Measurements from ENCODE around the gene ZNF764.
"Not testable (repeated sequence)": the region's sequence is repeated elsewhere in the genome, so short reads cannot be mapped to it uniquely, and the experiment has no call there.

ZNF764 gene

GRCh38 chr16:30548416-30549253, 9.5 kb downstream of the ZNF764 start:
- DNase-seq (ENCODE audit: low read depth in 3 of 3): no peak

GRCh38 chr16:30546115-30546514, 12.1 kb downstream of the ZNF764 start:
- no peak for DNase-seq (ENCODE audit: low read depth in 3 of 3)

DNA sequence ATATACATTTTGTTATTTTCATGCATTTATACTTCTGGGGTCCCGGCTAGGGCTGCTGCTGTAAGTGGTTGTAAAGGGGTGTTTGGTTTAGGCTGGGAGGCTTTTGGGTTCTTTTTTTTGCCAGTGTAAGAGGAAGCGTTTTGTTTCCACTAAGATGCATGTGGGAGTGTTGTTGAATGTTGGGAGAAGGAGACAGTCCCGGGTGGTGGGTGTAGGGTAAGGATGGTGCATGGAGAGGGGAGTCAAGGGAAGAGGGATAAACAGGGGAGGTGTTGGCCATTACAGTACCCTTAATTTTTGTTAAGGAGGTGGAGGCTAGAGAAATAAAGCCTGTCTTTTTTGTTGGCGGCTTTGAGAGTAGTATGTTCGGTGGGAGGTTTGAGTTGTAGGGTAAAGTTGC, 15.1 kb downstream of the ZNF764 start:
- DNase-seq (ENCODE audit: low read depth in 3 of 3): no peak

DNA sequence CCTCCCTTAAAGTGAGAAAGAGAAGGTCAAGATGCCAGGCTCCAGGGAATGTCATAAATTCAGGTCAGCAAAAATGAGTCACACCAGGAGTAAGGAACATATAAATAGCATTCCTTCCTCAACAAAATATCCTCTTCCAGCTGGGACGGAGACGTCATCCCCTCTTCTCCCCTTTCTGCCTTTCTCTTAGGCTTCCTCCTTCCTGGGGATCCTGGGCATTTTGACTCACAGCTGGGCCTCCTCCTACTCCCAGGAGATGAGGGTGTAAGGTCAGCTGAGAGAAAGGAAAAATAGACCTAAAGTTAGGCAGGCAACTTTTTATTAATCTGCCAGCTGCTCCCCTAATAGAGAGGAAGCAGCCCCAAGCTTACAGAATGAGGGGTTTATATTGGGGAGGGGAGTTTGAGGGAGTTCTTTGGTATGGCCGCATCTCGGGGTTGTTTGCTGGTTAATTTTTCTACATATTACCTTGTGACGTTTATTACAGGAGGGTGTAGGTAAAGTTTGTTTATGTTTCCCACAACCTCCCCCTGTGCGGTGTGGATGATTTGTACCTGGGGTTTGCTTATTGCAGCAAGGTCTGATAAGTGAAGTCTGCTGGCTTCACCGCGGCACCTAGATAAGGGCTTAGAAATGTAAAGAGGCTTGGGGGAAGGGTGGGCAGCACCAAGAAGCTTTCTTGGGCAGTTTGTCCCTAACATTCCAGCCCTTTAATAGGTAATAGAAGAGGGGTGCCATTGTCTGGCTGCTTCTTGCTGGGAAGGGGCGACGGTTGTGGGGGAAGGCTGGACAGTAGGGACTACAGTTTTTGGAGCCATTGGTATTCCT, 16.5 kb downstream of the ZNF764 start:
- no peak for DNase-seq (ENCODE audit: low read depth in 3 of 3)

- DNase-seq (ENCODE audit: low read depth in 3 of 3): not testable (repeated sequence)
Observed at GRCh38 chr16:30540916-30541464, 17.2 kb downstream of the ZNF764 start.

DNA sequence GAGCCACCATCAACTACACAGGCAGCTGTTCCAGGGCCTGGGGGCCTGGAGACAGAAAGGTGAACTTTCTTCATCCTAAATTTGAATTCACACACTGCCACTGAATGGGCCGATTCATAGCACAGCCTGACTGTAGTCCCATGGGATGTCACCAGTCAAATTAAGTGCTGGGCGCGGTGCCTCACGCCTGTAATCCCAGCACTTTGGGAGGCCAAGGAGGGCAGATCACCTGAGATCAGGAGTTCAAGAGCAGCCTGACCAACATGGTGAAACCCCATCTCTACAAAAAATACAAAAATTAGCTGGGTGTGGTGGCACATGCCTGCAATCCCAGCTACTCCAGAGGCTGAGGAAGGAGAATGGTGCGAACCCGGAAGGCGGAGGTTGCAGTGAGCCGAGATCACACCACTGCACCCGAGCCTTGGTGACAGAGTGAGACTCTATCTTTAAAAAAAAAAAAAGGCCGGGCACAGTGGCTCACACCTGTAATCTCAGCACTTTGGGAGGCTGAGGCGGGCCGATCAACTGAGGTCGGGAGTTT, 18.1 kb downstream of the ZNF764 start:
- DNase-seq (ENCODE audit: low read depth in 3 of 3): not testable (repeated sequence)

- no peak for DNase-seq (ENCODE audit: low read depth in 3 of 3)
Observed at GRCh38 chr16:30539000-30539964, 18.9 kb downstream of the ZNF764 start.

- DNase-seq (ENCODE audit: low read depth in 3 of 3): not testable (repeated sequence)
Observed at GRCh38 chr16:30536391-30537024, 21.7 kb downstream of the ZNF764 start.

- peak in 2 of 3 donors; percentile 60 to 64 for DNase-seq (ENCODE audit: low read depth in 3 of 3)
Observed at GRCh38 chr16:30535777-30536190, 22.4 kb downstream of the ZNF764 start.

- DNase-seq (ENCODE audit: low read depth in 3 of 3): no peak
Observed at GRCh38 chr16:30535106-30535776, 22.9 kb downstream of the ZNF764 start.

DNA sequence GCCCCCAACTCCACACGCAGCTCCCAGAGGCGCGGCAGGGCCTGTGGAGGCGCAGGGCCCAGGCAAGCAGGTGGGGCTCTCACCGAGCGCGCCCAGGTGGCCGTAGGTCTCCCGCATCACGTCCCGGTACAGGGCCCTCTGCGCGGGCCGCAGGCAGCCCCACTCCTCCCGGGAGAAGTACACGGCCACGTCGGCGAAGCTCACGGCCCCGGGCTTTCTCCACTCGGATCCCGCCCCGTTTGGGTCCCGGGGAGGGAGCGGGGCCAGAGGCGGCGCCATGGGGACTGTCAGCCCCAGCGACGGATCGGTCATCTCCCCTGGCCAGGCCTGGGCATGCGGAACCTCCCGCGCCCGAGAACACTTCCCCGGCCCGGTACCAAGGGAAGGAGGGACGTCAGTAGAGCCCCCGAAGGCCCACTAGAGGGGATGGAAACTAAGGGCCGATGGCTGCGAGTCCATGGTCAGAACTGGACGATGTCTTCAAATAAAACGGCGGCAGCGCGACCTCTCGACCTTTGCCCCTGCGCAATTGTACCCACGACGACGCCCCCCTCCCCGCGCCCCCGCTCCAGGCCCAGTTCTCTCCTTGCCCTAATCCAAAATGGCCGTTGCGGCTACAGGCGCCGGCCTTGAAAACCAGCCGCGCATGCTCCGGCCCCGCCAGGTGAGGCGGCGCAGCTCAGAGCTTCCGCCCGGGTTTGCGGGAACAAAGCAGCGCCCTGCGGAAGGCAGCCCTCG, 23.6 kb downstream of the ZNF764 start, which contains the start of gene ZNF747:
Gene ZNF747 (minus strand): TSS at position 491 of the 738 bp plus-strand sequence. CDS start 179 bp downstream, at position 312.
- DNase-seq (ENCODE audit: low read depth in 3 of 3): peak; percentile 82 to 88 (median 82)

- no peak for DNase-seq (ENCODE audit: low read depth in 3 of 3)
Observed at GRCh38 chr16:30533748-30534367, 24.3 kb downstream of the ZNF764 start.

DNA sequence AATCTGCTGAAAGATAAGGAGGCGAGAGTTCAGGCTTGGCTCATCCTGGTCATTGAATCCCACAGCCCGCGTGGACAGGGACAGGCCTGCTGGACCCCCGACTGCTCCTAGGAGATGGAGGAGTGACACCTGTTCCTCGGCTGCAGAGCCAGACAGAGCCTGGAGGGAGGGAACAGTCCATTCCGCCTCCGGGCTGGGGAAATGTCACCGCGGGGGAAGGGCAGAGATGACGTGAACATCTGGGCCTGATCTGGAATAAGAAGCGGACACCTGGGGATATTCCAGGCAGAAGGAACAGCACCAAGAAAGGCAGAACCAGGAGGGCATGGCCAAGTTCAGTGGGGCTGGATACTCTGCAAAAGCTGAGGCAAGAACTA, 25.0 kb downstream of the ZNF764 start:
- no peak for DNase-seq (ENCODE audit: low read depth in 3 of 3)

DNA sequence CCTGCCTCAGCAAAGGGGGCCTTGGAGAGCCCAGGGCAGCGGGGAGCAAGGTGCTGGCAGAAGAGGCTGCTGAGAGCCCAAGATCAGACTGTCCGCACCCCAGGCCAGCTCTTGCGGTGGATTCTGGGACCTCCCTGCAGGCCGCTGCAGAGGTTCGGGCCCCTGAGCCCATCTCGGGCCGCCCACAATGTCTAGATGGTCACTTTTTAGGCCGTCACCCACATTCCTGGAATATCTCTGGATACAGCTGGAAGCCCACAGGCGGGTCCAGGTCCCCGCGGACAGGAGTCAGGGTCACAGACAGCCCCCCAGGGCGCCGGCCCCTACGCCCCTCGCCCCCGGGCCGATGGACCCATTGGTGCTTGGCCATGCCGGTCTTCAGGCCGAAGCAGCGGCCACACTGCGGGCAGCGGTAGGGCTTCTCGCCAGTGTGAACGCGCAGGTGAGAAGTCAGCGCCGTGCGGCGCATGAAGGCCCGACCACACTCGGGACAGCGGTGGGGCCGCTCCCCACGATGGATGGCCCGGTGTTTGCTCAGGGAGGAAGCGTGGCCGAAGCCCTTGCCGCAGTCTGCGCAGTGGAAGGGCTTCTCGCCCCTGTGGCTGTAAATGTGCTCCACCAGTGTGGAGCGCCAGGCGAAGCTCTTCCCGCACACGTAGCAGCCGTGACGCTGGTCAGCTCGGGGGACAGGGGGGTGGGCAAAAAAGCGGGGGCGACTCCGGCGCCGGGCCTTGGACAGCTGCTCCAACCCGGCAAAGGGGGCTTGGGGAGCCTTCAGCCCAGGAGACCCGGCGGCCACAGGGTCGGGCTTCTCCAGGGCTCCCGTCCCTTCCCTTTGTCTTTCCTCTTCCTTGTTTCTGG, 25.7 kb downstream of the ZNF764 start:
- no peak for DNase-seq (ENCODE audit: low read depth in 3 of 3)

GRCh38 chr16:30530163-30531037, 27.8 kb downstream of the ZNF764 start:
- DNase-seq (ENCODE audit: low read depth in 3 of 3): no peak

DNA sequence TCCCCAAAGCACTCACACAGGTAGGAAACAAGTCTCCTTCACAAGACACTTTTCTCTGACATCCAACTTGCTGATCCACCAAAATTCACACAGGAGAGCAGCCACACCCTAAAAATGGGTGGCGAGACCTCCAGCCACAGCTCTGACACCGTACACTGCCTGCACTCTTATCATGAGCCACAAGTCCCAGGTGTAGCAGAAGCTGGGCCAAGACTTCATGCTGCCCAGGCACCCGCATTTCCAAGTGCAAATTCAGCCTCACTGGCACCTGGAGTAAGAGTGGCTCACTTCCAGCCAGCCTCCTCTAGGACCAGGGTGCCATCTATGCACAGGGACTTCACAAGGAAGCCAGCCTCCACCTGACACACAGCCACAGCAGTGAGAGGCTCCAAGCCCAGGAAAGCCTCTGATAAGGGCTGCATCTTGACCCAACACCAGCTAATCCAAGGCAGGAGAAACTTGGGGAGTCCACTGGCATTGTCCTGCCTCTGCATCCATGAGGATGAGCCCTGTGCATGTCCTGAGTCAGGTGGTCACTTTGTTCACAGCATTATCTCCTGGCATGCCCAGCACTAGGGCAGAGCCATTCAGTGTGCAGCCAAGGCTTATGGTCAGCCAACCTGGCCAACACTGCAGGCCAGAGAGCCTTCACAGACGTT, 29.2 kb downstream of the ZNF764 start:
- no peak for DNase-seq (ENCODE audit: low read depth in 3 of 3)

Measured in stimulated activated CD4-positive, alpha-beta T cell treated with anti-CD3 and anti-CD28 coated beads, TNF-alpha, amount 100 ng/mL, for 48 hours (primary cell).